NCI-H1694 (cell line): ENCODE measurements around the gene MAD2L2.

Experiments used
- DNase-seq: peaks from one replicate; lab custom pipeline; 2025; lab: John Stamatoyannopoulos, UW

Gene MAD2L2

GRCh38 chr1:11682287-11682771 lies 1.4 kb upstream of the MAD2L2 start:
- DNase-seq: no peak

- DNase-seq: no peak
Observed at GRCh38 chr1:11680270-11681070, 478 bp downstream of the MAD2L2 start.

DNA sequence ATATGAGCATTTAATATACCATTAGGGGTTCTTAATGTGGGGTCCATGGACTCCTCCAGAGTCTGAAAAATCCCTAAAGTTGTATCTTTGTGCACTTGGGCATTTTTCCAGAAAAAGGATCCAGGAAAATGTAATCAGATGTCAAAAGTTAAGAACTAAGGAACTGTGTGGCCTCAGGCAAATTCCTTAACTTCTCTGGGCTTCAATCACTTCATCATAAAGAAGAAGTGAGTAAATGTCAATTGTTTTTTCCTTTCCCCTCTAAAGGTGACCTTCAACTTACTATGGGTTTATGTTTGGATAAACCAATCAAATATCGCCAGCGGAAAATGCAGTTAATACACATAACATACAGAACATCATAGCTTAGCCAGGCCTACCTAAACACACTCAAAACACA lies 2.5 kb downstream of the MAD2L2 start:
- DNase-seq: no peak

DNA sequence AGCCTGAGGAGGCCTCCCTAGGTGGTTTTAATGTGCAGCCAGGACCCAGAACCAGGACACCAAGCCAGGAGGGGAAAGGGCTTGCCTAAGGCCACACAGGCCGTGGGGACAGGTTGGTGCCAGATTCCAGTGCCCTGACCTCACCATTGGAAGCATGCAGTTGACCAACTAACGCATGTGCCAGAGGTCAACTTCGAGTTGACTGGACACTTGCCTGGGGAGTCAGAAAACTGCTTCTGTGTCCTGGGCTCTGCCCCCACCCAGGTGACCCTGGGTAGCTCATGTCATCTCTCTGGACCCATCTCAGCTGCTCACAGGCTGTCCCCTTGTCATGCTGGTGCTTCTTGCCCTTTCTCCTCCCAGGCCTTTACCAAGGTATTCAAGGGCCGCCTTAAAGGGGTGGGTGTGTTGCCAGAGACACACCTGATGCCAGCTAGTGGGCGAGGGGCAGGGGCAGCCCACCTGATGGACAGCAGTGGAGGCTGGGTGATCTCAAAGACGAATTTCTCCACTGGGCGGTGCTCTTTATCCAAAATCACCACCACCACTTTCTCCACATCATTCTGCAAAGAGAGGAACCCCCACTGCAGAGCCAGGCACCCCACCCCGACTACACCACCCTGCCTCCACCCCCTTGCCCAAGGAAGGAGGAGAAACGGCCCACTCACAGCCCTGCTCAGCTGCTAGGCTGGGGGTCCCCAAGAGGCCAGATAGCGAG lies 4.4 kb downstream of the MAD2L2 start:
- no peak for DNase-seq

DNA sequence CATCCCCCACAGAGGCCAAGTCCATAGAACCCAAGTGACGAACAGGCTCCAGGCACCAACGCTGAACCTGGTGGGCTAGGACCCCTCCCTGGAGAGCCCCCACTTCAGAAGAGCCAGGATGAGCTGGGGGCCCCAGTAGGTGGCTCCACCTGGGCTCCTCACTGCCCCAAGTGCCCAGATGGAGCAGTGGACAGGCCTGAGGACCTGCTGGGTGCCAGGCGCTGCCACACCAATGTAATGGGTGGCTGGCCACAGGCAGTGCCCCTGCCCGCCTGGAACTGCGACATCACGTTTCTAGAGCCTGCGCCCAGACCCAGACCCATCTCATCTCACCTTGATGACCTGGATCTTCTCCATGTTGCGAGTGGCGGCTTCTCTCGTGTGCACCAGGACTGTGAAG lies 5.6 kb downstream of the MAD2L2 start:
- no peak for DNase-seq

DNA sequence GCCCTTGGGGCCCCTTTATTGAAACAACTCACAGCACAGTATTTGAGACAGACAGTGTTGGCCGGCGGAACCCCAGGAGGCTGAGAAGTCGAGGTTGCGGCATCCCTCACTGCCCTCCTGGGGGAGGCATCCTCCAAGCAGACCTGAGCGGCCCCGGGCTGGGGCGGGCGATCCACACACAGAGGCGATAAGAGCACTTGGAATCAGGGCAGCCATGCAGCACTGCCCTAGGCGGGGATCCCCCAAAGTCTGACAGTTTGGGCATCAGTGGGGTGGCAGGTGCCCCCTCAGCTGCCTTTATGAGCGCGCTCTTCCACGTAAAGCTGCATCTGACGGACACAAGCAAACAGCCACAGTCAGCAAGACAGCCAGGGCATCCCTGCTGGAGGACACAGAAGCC lies 6.5 kb downstream of the MAD2L2 start:
- DNase-seq: no peak

DNA sequence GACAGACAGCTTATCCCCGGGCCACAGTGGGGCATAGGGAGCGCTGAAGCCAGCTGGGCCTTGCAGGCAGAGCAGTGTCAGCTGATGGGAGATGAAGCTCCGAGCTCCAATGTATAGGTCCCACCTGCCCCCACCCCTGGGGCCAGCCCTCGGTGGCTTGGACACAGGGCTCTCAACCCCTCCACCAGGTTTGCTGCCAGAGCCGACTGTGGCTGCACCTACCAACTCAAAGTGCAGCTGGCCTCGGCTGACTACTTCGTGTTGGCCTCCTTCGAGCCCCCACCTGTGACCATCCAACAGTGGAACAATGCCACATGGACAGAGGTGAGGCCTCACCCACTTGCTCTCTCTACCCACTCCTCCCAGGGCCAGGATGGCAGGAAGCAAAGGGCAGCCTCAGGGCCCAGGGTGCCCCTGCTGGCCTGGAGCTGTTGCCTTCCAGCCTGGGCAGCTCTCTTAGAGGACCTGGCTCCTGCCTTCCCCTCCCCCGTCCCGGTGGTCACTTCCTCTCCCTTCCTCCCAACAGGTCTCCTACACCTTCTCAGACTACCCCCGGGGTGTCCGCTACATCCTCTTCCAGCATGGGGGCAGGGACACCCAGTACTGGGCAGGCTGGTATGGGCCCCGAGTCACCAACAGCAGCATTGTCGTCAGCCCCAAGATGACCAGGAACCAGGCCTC lies 7.7 kb downstream of the MAD2L2 start:
- DNase-seq: no peak

DNA sequence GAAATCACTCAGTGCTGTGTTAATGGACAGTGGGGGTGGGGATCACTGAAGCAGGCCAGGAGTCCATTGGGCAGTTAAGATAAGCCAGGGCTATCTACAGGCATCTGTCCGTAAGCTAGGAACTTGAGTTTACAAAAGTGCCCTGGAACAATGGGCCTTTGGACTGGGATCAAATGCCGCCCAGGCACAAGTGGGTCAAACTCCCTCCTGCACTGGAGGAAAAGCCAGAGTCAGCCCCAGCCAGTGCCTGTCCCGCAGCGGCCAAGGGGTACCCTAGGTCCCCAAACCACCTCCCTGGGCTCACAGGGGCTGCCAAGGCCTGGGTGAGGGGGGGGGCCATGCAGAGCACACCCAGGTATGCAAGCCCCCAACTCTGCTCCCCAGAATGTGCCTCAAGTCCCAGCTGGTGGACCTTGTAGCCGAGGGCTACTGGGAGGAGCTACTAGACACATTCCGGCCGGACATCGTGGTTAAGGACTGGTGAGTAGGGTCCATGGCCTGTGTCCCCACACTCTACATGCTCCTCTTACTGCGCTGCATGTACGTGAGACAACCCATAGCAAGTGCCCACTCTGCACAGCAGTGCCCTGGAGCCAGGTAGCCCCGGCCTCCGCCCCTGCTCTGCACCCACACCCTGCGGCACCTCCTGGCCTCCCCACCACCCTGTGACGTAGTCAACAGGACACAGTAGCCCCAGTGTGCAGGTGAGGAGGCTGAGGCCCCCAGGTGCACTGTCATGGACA lies 9.2 kb downstream of the MAD2L2 start:
- DNase-seq: no peak

DNA sequence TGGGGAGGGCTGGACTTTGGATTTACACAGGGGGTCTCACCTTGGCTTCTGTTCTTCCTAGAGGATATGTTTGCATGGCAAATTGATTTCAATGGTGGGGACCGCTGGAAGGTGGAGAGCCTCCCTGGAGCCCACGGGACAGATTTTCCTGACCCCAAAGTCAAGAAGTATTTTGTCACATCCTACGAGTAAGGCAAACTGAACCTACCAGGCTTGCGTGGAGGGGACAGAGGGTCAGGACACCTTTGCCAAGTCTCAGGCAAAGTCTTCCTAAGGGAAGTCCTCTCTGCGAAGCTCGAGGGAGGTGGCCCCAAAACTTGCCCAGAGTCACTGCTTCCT lies 9.8 kb downstream of the MAD2L2 start:
- DNase-seq: no peak

- no peak for DNase-seq
Observed at GRCh38 chr1:11670747-11671146, 10.2 kb downstream of the MAD2L2 start.

DNA sequence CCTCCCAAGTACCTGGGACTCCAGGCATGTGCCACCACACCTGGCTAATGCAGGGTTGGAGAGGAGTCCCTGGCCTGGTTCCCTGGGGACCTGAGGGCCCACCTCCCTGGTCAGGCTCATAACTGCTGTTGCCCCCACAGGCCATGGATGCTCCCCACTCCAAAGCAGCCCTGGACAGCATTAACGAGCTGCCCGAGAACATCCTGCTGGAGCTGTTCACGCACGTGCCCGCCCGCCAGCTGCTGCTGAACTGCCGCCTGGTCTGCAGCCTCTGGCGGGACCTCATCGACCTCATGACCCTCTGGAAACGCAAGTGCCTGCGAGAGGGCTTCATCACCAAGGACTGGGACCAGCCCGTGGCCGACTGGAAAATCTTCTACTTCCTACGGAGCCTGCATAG lies 12.4 kb downstream of the MAD2L2 start:
- DNase-seq: no peak

DNA sequence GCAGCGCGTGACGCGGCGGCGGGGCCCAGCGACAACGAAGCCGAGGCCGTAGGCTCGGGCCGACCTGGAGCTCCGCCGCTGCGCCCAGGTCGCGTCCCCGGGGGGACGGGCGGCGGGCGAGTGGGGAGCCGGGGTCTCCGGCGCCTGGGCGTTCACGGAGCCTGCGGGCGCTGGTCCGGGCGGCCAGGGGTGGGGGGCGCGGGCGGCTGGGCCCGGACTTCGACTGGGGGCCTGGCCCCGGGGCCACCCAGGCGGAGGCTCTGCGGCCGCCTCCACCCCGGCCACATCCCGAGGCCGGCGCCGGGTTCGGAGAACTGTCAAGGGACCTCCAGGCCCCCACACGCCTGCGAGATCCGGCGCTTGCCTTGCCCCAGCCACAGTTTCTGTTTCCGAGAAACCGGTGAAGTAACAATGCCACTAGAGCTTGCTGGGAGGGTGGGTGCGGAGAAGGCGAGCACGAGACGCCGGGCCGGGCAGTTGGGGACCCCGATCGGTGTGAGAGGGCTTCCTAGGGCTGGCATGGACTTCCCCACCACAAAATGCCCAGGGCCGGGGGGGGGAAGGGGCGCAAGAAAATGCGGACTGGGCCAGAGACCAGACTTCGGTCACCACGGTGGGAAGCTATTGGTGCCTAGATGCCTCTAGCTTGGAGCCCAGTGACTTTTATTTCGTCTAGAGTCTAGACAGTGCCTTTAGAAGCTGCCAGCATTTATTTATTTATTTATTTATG lies 16.4 kb downstream of the MAD2L2 start:
- DNase-seq: no peak

DNA sequence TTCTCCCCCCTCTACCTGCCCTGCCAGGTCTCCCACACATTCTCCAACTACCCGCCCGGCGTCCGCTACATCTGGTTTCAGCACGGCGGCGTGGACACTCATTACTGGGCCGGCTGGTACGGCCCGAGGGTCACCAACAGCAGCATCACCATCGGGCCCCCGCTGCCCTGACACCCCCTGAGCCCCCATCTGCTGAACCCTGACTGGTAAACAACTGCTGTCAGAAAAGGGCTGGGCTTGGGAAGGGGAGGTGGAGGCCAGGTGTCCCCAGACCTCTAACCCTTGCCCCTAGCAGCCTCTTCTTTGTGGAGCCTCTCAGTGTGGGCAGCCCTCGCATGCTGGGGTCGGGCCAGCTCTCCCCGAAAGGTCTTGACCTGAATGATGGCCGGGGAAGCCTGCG lies 19.8 kb downstream of the MAD2L2 start:
- no peak for DNase-seq

- no peak for DNase-seq
Observed at GRCh38 chr1:11659748-11660147, 21.2 kb downstream of the MAD2L2 start.

GRCh38 chr1:11658542-11658941 lies 22.4 kb downstream of the MAD2L2 start:
- DNase-seq: no peak

DNA sequence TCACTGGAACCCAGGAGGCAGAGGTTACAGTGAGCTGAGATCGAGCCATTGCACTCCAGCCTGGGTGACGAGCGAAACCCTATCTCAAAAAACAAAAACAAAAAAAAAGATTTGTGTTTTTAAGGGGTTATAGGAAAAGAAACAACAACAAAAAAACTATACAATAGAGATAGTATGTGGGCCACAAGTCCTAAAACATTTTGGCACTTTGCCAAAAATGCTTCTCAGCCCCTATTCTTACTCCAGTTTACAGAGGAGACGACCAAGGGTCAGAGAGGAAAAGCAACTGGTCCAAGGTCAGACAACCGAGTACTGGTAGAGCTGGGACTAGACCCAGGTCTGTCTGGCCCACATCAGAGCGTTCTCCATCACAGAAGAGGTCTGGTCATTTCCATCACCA lies 23.3 kb downstream of the MAD2L2 start:
- DNase-seq: no peak

DNA sequence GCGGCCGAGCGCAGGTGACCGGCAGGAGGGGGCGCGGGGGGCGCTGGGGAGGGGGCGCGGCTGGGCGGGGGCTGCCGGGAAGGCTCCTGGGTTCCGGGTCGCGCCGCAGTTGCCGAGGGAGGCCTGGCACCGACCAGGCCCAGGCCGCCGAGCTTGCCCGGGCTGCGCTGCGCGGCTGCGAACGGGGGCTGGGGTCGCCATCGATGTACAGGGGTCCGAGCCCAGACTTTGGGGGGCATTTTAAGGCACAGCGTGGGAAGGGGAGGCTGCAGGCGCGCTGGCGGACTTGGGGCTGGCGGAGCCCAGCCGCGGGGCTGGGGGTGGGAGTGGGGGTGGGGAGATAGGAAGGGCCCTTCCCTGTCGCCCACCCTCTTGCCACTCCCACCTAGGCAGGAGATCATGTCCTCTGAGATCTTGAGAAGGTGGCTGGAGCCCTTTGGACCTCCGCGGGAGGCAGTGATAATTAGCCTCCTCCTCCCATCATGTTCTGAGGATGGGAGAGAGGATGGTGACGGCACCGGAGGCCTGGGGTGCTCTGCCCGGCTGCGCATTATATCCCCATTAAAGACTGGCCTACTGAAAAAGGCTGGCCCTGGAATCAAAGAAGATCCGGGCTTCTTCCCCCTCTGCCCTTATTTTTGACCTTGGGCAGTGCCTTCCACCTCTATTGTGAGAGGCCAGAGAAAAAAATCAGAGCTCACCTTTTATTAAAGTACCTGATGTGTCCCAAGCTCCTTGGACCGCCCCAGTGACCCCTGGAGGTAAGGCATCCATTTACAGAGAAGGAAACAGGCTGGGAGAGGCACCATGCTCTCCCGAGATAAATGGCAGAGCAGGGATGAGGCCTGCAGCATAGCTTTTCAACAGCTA lies 25.8 kb downstream of the MAD2L2 start:
- no peak for DNase-seq

- no peak for DNase-seq
Observed at GRCh38 chr1:11654137-11654938, 26.6 kb downstream of the MAD2L2 start, which contains the start of the genes FBXO2 and FBXO44. Gene FBXO2, minus strand, starts transcription at chr1:11654429. Its CDS starts 89 bp downstream, at chr1:11654340. Gene FBXO44, plus strand, starts transcription at chr1:11654877. Its CDS starts 959 bp downstream, at chr1:11655836.

DNA sequence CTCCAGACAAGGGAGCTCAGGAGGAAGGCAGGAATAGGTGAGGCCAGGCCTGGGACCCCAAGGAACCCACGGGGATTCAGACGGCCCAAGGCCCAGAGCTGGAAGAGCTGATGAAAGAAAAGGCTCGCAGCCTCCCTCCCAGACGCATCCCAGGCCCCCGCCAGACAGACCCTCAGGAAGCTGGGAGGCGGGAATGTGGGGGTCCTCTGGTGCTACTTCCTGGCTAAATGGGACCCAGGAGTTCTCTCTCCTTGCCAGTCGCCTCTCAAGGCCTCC lies 27.1 kb downstream of the MAD2L2 start:
- DNase-seq: no peak
